ENCODE data around the gene CASP2.
A peak's percentile ranks its signal among the peaks of the same experiment; 100 is the strongest.

The CASP2 gene

GRCh38 chr7:143296686-143297085 lies 8.5 kb downstream of the CASP2 start:
- no peak for DNase-seq (ENCODE audit: low read depth)

GRCh38 chr7:143299346-143299745 lies 11.2 kb downstream of the CASP2 start:
- DNase-seq (ENCODE audit: low read depth): no peak

- peak; percentile 27 for DNase-seq (ENCODE audit: low read depth)
These were observed 11.7 kb downstream of the CASP2 start for GRCh38 chr7:143299840-143300239.

GRCh38 chr7:143300959-143301935 lies 13.1 kb downstream of the CASP2 start:
- DNase-seq (ENCODE audit: low read depth): no peak

- no peak for DNase-seq (ENCODE audit: low read depth)
These were observed 15.6 kb downstream of the CASP2 start for GRCh38 chr7:143303733-143304132.

GRCh38 chr7:143304938-143305337 lies 16.8 kb downstream of the CASP2 start:
- no peak for DNase-seq (ENCODE audit: low read depth)

- peak; percentile 51 for DNase-seq (ENCODE audit: low read depth)
These were observed 17.4 kb downstream of the CASP2 start for GRCh38 chr7:143305423-143306070.

GRCh38 chr7:143308632-143309031 lies 20.5 kb downstream of the CASP2 start:
- no peak for DNase-seq (ENCODE audit: low read depth)

GRCh38 chr7:143314127-143314526 lies 26.0 kb downstream of the CASP2 start:
- DNase-seq (ENCODE audit: low read depth): no peak

- DNase-seq (ENCODE audit: low read depth): no peak
These were observed 27.6 kb downstream of the CASP2 start, which contains the start of gene CLCN1 for GRCh38 chr7:143315776-143316175. Gene CLCN1 (plus strand): TSS chr7:143316111. CDS start chr7:143316213, 102 bp downstream.

GRCh38 chr7:143316492-143316891 lies 28.3 kb downstream of the CASP2 start:
- DNase-seq (ENCODE audit: low read depth): no peak

- DNase-seq (ENCODE audit: low read depth): no peak
These were observed 30.5 kb downstream of the CASP2 start for GRCh38 chr7:143318661-143319060.

GRCh38 chr7:143320620-143321019 lies 32.5 kb downstream of the CASP2 start:
- no peak for DNase-seq (ENCODE audit: low read depth)

- DNase-seq (ENCODE audit: low read depth): no peak
These were observed 33.1 kb downstream of the CASP2 start for GRCh38 chr7:143321242-143321641.

- DNase-seq (ENCODE audit: low read depth): no peak
These were observed 33.6 kb downstream of the CASP2 start for GRCh38 chr7:143321734-143322133.

GRCh38 chr7:143322760-143323633 lies 34.8 kb downstream of the CASP2 start:
- no peak for DNase-seq (ENCODE audit: low read depth)

GRCh38 chr7:143323653-143324052 lies 35.5 kb downstream of the CASP2 start:
- no peak for DNase-seq (ENCODE audit: low read depth)

- DNase-seq (ENCODE audit: low read depth): no peak
These were observed 37.1 kb downstream of the CASP2 start for GRCh38 chr7:143325240-143325639.

- DNase-seq (ENCODE audit: low read depth): no peak
These were observed 39.8 kb downstream of the CASP2 start for GRCh38 chr7:143327903-143328302.

GRCh38 chr7:143329471-143330170 lies 41.5 kb downstream of the CASP2 start:
- DNase-seq (ENCODE audit: low read depth): no peak

GRCh38 chr7:143331179-143331801 lies 43.1 kb downstream of the CASP2 start:
- no peak for DNase-seq (ENCODE audit: low read depth)
